ENCODE results near the gene EYA4.

GRCh38 chr6:133396984-133397348 lies 155.8 kb downstream of the EYA4 start:
- TF ChIP-seq CTCF (IDR thresholded peaks at IDR 0.05) (no peak), POLR2A (IDR thresholded peaks at IDR 0.05) (no peak)
